GM23338 (cell line): ENCODE measurements around the gene ATG4A.

Experiments used
- EZH2 ChIP-seq: fragments of 200-600 bp; sonication (generic); IDR thresholded peaks from one replicate; pipeline ENCODE4 v1.8.0; 2017; ENCODE audit warnings: antibody characterized with exemption, mild to moderate bottlenecking, low read depth; ENCODE audit not compliant: unreplicated experiment
- EZH2phosphoT487 ChIP-seq: fragments of 200-600 bp; sonication (generic); IDR thresholded peaks from one replicate; pipeline ENCODE4 v1.8.1; 2018; ENCODE audit warnings: antibody characterized with exemption; ENCODE audit not compliant: unreplicated experiment
- POLR2AphosphoS5 ChIP-seq: IDR thresholded peaks from 2 replicates; pipeline ENCODE4 v1.6.1; 2016; ENCODE audit warnings: antibody characterized with exemption, low read depth
- REST ChIP-seq: IDR thresholded peaks from one replicate; pipeline ENCODE4 v1.6.1; 2018; ENCODE audit warnings: antibody characterized with exemption; ENCODE audit not compliant: unreplicated experiment
- STAT1 ChIP-seq: IDR thresholded peaks from one replicate; pipeline ENCODE4 v1.6.1; 2016; ENCODE audit warnings: antibody characterized with exemption; ENCODE audit not compliant: unreplicated experiment
- TF ChIP-seq, protein P1 (sequence below), 2 experiments: fragments of 200-600 bp in 1 of 2; sonication (generic) in 1 of 2; conservative IDR thresholded peaks; 2 replicates each; pipeline versions ENCODE4 v1.5.1 to v1.6.1; 2016 to 2017; ENCODE audit warnings: antibody characterized with exemption in 2 of 2, low read depth in 2 of 2, mild to moderate bottlenecking in 2 of 2, moderate library complexity in 1 of 2

DNA sequence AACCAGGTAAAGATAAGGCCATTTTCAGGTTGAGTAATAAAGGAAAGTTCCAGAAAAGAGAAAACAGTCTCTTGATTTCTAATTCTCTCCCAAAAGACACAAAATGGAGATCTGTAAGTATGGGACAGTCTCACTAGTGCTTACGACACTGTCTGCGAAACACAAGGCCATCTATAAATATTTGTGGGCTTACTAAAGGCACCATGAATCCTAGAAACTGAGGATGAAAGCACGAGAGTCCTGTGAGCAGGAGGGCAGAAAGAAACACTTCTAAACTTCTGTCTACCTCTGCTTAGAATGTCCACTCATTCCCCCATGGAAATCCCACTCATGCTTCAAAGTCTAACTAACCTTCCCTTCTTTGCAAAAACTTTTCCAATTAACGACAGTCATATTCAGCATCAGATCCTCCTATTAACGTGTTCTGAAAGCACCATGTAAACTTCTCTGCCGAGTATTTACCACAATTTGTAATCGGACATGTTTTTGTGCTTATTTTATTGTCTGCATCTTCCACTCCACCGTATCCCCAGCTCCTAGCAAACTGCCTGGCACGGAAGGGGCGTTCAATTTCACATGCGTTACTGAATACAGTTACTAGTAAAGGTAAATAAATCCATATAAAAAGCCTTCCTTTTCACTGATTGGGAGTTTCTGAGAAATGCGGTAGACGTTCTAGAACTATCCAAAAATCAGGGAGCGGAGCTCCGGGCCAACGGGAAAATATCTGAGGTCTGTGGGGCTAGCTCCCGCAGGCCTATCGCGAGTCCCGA is 901 bp upstream of the ATG4A start:
- TF ChIP-seq, protein P1, sequence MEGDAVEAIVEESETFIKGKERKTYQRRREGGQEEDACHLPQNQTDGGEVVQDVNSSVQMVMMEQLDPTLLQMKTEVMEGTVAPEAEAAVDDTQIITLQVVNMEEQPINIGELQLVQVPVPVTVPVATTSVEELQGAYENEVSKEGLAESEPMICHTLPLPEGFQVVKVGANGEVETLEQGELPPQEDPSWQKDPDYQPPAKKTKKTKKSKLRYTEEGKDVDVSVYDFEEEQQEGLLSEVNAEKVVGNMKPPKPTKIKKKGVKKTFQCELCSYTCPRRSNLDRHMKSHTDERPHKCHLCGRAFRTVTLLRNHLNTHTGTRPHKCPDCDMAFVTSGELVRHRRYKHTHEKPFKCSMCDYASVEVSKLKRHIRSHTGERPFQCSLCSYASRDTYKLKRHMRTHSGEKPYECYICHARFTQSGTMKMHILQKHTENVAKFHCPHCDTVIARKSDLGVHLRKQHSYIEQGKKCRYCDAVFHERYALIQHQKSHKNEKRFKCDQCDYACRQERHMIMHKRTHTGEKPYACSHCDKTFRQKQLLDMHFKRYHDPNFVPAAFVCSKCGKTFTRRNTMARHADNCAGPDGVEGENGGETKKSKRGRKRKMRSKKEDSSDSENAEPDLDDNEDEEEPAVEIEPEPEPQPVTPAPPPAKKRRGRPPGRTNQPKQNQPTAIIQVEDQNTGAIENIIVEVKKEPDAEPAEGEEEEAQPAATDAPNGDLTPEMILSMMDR (conservative IDR thresholded peaks at IDR 0.05; ENCODE audit: low read depth in 2 of 2), result no peak
- no peak for TF ChIP-seq POLR2AphosphoS5
- no peak for TF ChIP-seq STAT1
- no peak for TF ChIP-seq EZH2phosphoT487
- no peak for TF ChIP-seq REST
- no peak for TF ChIP-seq EZH2
